T-helper 2 cell treated with Interferon-gamma antibody and Interleukin-4, amounts not matched to agents 5 μg/mL and 100 μg/mL, for 36 hours (primary cell): ENCODE measurements around the gene MCF2L.

ENCODE experiments used
- DNase-seq: peaks from one replicate; pipeline ENCODE4 v3.0.0; 2021; ENCODE audit warnings: low spot score
- H3K27ac Mint-ChIP-seq: one replicate; pipeline ENCODE4 v1.8.0; 2021; ENCODE audit warnings: mild to moderate bottlenecking, mixed read lengths
- H3K27me3 Mint-ChIP-seq: one replicate; pipeline ENCODE4 v1.8.0; 2021; ENCODE audit warnings: low read depth, mixed read lengths
- H3K36me3 Mint-ChIP-seq: one replicate; pipeline ENCODE4 v1.8.0; 2021; ENCODE audit warnings: low read depth, mixed read lengths
- H3K4me1 Mint-ChIP-seq: one replicate; pipeline ENCODE4 v1.8.0; 2021; ENCODE audit warnings: low read depth, mixed read lengths
- H3K4me3 Mint-ChIP-seq: one replicate; pipeline ENCODE4 v1.8.0; 2022; ENCODE audit warnings: mild to moderate bottlenecking, moderate library complexity, mixed read lengths
- H3K9me3 Mint-ChIP-seq: one replicate; pipeline ENCODE4 v1.8.0; 2021; ENCODE audit warnings: mixed read lengths

Gene MCF2L

DNA sequence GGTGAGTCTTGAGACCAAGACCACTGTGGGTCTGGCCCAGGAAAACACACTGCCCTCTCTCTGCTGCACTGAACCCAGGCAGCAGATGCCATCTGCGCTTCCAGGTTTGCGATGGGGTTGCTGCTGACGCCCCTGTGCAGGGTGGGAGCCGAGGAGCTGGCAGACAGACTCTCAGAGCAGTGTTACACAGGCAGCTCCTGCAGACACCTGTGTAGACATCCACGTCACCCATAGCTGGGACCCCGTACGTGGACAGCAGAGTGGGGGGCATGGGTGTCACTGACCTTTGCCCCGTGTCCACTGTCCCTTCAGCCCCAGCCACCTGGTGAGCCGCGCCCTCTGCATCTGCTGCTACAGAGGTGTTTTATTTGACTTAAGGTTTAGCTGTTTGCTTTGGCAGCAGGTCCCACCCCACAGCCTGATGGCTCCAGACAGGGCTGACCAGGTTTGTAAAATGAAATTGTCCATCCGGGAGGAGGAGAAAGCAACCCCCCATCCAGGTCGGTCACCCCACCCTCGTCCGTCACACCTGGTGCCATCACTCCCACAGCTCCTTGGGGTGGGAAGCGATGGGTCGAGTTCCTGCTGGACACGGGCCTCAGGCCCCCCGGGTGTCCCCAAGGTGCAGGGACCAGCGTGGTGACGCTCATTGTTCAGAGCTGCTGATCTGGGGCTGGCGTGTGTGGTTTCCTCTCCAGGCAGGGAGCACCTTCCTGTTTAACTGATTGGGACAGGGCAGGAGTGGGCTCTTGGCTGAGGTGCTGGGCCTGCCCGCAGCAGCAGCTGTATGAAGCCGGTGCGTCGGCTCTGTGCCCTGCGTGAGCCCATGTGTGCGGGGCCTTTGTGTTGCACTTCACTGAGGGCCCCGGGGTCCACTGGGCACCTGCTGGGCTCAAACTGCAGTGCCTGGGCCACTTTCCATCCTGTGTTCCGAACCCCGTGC is 28.4 kb downstream of the MCF2L start:
- H3K27ac Mint-ChIP-seq = no peak overlapping the region
- DNase-seq = no peak

DNA sequence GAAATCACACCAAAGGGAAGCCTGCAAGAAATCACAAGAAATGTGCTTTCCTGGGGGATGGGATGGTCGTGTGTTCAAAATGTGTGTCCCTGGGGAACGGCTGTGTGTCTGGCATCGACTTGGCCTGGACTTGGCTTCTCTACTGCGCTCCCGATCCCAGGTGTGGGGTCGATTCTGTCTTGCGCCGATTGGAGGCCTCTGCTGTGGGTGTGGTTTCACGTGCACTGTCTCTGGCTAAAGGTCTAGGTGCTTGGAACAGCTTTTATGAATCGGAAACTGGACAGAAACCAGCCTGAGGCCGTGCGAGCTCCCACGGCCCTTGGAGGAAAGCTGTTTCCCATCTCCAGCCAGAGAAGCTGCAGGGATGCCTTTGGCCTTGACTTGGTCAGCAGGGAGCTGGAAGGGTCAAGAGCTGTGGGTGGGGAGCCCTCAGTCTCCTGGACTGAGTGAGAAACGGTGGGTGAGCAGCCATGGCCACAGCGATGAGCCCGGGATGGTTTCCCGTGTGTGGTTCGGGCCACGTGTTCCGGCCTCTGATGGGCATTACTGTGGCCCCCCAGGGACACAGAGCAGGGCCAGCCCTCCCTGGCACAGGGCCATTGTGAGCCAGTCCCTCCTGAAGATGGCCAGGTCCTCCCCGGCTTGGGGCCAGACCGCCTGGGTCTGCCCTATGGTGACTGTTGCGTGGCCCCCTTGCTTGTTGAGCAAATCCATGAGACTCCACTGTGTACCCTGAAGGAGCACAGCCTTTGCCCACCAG is 29.7 kb downstream of the MCF2L start:
- Mint-ChIP-seq H3K4me1 (no peaks in the 10 kb centered on the region), H3K4me3 (no peak overlapping the region), H3K27me3 (no peaks in the 10 kb centered on the region), H3K27ac (no peak overlapping the region), H3K36me3 (no peaks in the 10 kb centered on the region), H3K9me3 (no peaks in the 10 kb centered on the region)
- DNase-seq = no peak

More for the DNA sequence above, 28.4 kb downstream of the MCF2L start:
- Mint-ChIP-seq H3K27me3 (no peaks in the 10 kb centered on the region), H3K36me3 (no peaks in the 10 kb centered on the region), H3K9me3 (no peaks in the 10 kb centered on the region), H3K4me1 (no peaks in the 10 kb centered on the region), H3K4me3 (no peak overlapping the region)

GRCh38 chr13:112999414-113000177 is 30.6 kb downstream of the MCF2L start:
- Mint-ChIP-seq H3K4me1 (no peaks in the 10 kb centered on the region), H3K9me3 (no peaks in the 10 kb centered on the region), H3K27me3 (no peaks in the 10 kb centered on the region), H3K36me3 (no peaks in the 10 kb centered on the region), H3K4me3 (no peak overlapping the region), H3K27ac (no peak overlapping the region)
- no peak for DNase-seq

DNA sequence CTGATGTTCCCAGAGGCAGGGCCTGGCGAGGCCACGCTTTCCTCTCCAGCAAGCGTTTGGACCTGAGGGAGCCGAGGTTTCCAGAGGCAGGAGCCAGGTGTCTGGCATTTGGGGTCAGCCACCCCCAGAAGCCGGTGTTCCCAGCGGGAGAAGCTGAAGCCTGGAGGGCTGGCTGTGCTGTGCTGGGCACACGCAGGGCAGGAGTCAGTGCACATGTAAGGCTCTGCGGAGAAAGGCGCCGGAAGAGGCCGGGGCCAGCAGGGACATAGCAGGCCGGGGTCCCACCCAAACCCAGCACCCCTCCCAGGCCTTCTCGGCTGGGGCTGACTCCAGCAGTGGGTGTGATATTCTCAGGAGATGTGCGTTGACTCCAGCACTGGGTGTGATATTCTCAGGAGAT is 31.6 kb downstream of the MCF2L start:
- H3K27me3 Mint-ChIP-seq = peaks cover 3% of the 10 kb centered on the region
- DNase-seq = no peak
- H3K4me3 Mint-ChIP-seq = no peak overlapping the region
- no peaks in the 10 kb centered on the region for H3K9me3 Mint-ChIP-seq
- H3K36me3 Mint-ChIP-seq = no peaks in the 10 kb centered on the region
- no peak overlapping the region for H3K27ac Mint-ChIP-seq
- no peaks in the 10 kb centered on the region for H3K4me1 Mint-ChIP-seq

- Mint-ChIP-seq H3K27ac (no peak overlapping the region), H3K4me1 (no peaks in the 10 kb centered on the region), H3K27me3 (peaks cover 3% of the 10 kb centered on the region), H3K36me3 (no peaks in the 10 kb centered on the region), H3K4me3 (no peak overlapping the region), H3K9me3 (no peaks in the 10 kb centered on the region)
- DNase-seq = no peak
These were observed 32.5 kb downstream of the MCF2L start for GRCh38 chr13:113001241-113002140.

- Mint-ChIP-seq H3K4me3 (no peak overlapping the region), H3K27me3 (peaks cover 3% of the 10 kb centered on the region), H3K4me1 (no peaks in the 10 kb centered on the region), H3K36me3 (no peaks in the 10 kb centered on the region), H3K9me3 (no peaks in the 10 kb centered on the region), H3K27ac (no peak overlapping the region)
- DNase-seq = no peak
These were observed 33.3 kb downstream of the MCF2L start for GRCh38 chr13:113002206-113002912.

DNA sequence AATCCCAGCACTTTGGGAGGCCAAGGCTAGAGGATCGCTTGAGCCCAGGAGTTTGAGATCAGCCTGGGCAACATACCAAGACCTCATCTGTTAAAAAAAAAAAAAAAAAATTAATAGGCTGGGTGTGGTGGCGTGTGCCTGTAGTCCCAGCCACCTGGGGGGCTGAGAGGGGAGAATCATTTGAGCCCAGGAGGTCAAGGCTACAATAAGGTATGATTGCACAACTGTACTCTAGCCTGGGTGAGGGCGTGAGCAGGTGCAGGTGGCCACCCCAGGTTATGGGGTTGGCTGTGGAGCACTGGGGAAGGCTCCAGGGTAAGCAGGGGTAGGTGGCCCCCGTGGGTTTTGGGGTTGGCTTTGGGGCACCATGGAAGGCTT is 33.9 kb downstream of the MCF2L start:
- no peaks in the 10 kb centered on the region for H3K36me3 Mint-ChIP-seq
- no peaks in the 10 kb centered on the region for H3K9me3 Mint-ChIP-seq
- H3K27ac Mint-ChIP-seq = no peak overlapping the region
- H3K4me1 Mint-ChIP-seq = no peaks in the 10 kb centered on the region
- no peak overlapping the region for H3K4me3 Mint-ChIP-seq
- DNase-seq = no peak
- H3K27me3 Mint-ChIP-seq = peaks cover 3% of the 10 kb centered on the region

GRCh38 chr13:113004126-113004525 is 35.1 kb downstream of the MCF2L start:
- DNase-seq = no peak
- Mint-ChIP-seq H3K9me3 (no peaks in the 10 kb centered on the region), H3K36me3 (no peaks in the 10 kb centered on the region), H3K4me3 (no peak overlapping the region), H3K4me1 (no peaks in the 10 kb centered on the region), H3K27ac (no peak overlapping the region), H3K27me3 (peaks cover 3% of the 10 kb centered on the region)

DNA sequence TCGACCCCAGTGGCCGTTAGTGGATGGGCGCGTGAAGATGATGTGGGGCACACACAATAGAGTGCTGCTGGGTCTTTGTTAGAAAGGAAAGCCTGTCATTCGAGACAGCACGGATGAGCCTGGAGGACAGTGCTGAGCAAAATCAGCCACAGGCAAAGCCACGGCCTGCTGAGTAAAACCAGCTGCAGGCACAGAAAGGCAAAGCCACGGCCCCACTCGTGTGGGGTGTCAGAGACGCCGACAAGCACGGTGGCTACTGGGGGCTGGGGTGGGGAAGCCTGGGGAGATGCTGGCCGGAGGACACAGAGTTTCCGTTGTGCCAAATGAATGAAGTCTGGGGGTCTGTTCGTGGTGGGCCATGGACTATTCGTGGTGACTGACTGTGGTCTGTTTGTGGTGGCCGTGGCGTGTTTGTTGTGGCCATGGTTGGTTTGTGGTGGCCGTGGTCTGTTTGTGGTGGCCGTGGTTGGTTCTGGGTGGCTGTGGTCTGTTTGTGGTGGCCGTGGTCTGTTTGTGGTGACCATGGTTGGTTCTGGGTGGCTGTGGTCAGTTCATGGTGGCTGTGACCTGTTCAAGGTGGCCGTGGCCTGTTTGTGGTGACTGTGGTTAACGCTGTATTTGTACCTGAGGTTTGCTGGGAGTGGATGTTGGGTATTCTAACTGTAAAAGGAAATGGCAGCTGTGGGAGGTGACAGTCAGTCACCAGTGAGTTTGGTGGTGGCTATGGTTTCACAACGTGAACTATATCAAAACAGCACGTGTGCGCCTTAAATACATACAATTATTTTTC is 36.3 kb downstream of the MCF2L start:
- no peak for DNase-seq
- Mint-ChIP-seq H3K4me3 (no peak overlapping the region), H3K27ac (peak overlapping the region; percentile 69), H3K36me3 (no peaks in the 10 kb centered on the region), H3K27me3 (peaks cover 3% of the 10 kb centered on the region), H3K4me1 (no peaks in the 10 kb centered on the region), H3K9me3 (no peaks in the 10 kb centered on the region)

- Mint-ChIP-seq H3K27me3 (peaks cover 3% of the 10 kb centered on the region), H3K27ac (no peak overlapping the region), H3K9me3 (peaks cover 4% of the 10 kb centered on the region), H3K36me3 (no peaks in the 10 kb centered on the region), H3K4me3 (no peak overlapping the region), H3K4me1 (no peaks in the 10 kb centered on the region)
- DNase-seq = no peak
These were observed 37.0 kb downstream of the MCF2L start for GRCh38 chr13:113005997-113006396.

GRCh38 chr13:113006660-113007059 is 37.6 kb downstream of the MCF2L start:
- Mint-ChIP-seq H3K27ac (no peak overlapping the region), H3K27me3 (peaks cover 3% of the 10 kb centered on the region), H3K4me3 (no peak overlapping the region)

DNA sequence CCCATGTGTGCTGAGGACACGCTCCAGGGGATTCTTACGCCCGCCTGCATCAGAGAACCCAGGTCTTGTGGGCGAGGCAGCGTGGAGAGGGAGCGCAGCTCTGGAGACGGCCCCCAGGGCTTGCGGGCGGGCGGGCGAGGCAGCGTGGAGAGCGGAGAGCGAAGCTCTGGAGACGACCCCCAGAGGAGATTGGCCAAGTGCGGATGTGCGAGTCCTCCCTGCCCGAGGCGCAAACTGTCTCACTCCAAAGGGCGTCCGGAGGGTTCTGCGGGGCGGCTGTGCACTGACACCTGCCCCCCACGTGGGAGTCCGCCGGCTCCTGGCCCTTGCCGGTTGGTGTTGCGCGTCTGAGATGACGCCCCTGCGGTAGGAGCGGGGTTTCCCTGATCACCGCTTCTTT is 39.8 kb downstream of the MCF2L start:
- no peak for DNase-seq

More at GRCh38 chr13:113006660-113007059, 37.6 kb downstream of the MCF2L start:
- no peaks in the 10 kb centered on the region for H3K4me1 Mint-ChIP-seq
- H3K9me3 Mint-ChIP-seq = peaks cover 8% of the 10 kb centered on the region
- no peaks in the 10 kb centered on the region for H3K36me3 Mint-ChIP-seq
- no peak for DNase-seq

More for the DNA sequence above, 39.8 kb downstream of the MCF2L start:
- Mint-ChIP-seq H3K4me3 (no peak overlapping the region), H3K27ac (no peak overlapping the region), H3K9me3 (peaks cover 8% of the 10 kb centered on the region), H3K27me3 (peaks cover 3% of the 10 kb centered on the region), H3K4me1 (no peaks in the 10 kb centered on the region), H3K36me3 (no peaks in the 10 kb centered on the region)
